Neural progenitor cell (in vitro differentiated cells): ENCODE data around the gene CCDC112.

ENCODE experiments used
- CTCF ChIP-seq: fragments of 200-600 bp; sonication (generic); IDR thresholded peaks from 2 replicates; pipeline ENCODE4 v1.5.1; 2017; ENCODE audit warnings: antibody characterized with exemption, mild to moderate bottlenecking
- EZH2 ChIP-seq: fragments of 200-600 bp; sonication (generic); IDR thresholded peaks from 2 replicates; pipeline ENCODE4 v1.6.1; 2017; ENCODE audit warnings: antibody characterized with exemption, mild to moderate bottlenecking, moderate library complexity

GRCh38 chr5:115317320-115317719 lies 20.9 kb upstream of the CCDC112 start:
- TF ChIP-seq CTCF: no peak
- no peak for TF ChIP-seq EZH2
